GM18867 (cell line): ENCODE data around the gene PCDHGA1.
A peak's percentile ranks its signal among the peaks of the same experiment; 100 is the strongest.
"Not testable (repeated sequence)": the region's sequence is repeated elsewhere in the genome, so short reads cannot be mapped to it uniquely, and the experiment has no call there.

ENCODE experiments used
- ATAC-seq: cut with Tn5 transposase; IDR thresholded peaks from one replicate; pipeline ENCODE4 v1.9.1; 2021; ENCODE audit warnings: mild to moderate bottlenecking, moderate library complexity; ENCODE audit not compliant: unreplicated experiment

Gene PCDHGA1

GRCh38 chr5:141407790-141408505 is 77.6 kb downstream of the PCDHGA1 start, which contains the start of gene PCDHGB6:
Gene PCDHGB6, plus strand, starts transcription at chr5:141408021. Its CDS starts 182 bp downstream, at chr5:141408203.
- not testable (repeated sequence) for ATAC-seq

GRCh38 chr5:141409598-141410306 is 79.4 kb downstream of the PCDHGA1 start:
- no peak for ATAC-seq

- no peak for ATAC-seq
Observed at GRCh38 chr5:141411575-141411974, 81.3 kb downstream of the PCDHGA1 start.

GRCh38 chr5:141412854-141413539 is 82.7 kb downstream of the PCDHGA1 start, which contains the start of gene PCDHGA10:
Gene PCDHGA10, plus strand, starts transcription at chr5:141412987. Its CDS starts 189 bp downstream, at chr5:141413176.
- ATAC-seq = peak; percentile 84

GRCh38 chr5:141413540-141414069 is 83.3 kb downstream of the PCDHGA1 start:
- no peak for ATAC-seq

- not testable (repeated sequence) for ATAC-seq
Observed at GRCh38 chr5:141414548-141415274, 84.4 kb downstream of the PCDHGA1 start.

- not testable (repeated sequence) for ATAC-seq
Observed at GRCh38 chr5:141415275-141415618, 84.9 kb downstream of the PCDHGA1 start.

GRCh38 chr5:141417494-141418172 is 87.3 kb downstream of the PCDHGA1 start, which contains the start of gene PCDHGB7:
Gene PCDHGB7, plus strand, starts transcription at chr5:141417677. Its CDS starts 183 bp downstream, at chr5:141417860.
- ATAC-seq = peak; percentile 57

GRCh38 chr5:141419074-141419880 is 89.0 kb downstream of the PCDHGA1 start:
- ATAC-seq = no peak

GRCh38 chr5:141420855-141421488 is 90.7 kb downstream of the PCDHGA1 start, which contains the start of gene PCDHGA11:
Gene PCDHGA11, plus strand, starts transcription at chr5:141421051. Its CDS starts 177 bp downstream, at chr5:141421228.
- no peak for ATAC-seq

- no peak for ATAC-seq
Observed at GRCh38 chr5:141421489-141421855, 91.2 kb downstream of the PCDHGA1 start.

GRCh38 chr5:141422742-141423291 is 92.5 kb downstream of the PCDHGA1 start:
- ATAC-seq = no peak

GRCh38 chr5:141427783-141428426 is 97.6 kb downstream of the PCDHGA1 start:
- ATAC-seq = no peak

- peak; percentile 86 for ATAC-seq
Observed at GRCh38 chr5:141430332-141431113, 100.2 kb downstream of the PCDHGA1 start, which contains the start of gene PCDHGA12. Gene PCDHGA12, plus strand, starts transcription at chr5:141430507. Its CDS starts 253 bp downstream, at chr5:141430760.

GRCh38 chr5:141431286-141431685 is 101.0 kb downstream of the PCDHGA1 start:
- peak; percentile 53 for ATAC-seq

- ATAC-seq = not testable (repeated sequence)
Observed at GRCh38 chr5:141432308-141432707, 102.0 kb downstream of the PCDHGA1 start.

- ATAC-seq = not testable (repeated sequence)
Observed at GRCh38 chr5:141432726-141433125, 102.4 kb downstream of the PCDHGA1 start.
